Smooth muscle cell (in vitro differentiated cells): ENCODE data around the gene VGLL4. TPM values are rescaled to one million over a fixed set of nuclear protein-coding genes. Genes with fewer than 3 reads are reported as not detected.

Source experiments
- DNase-seq: peaks from one replicate; lab custom pipeline; 2025; ENCODE audit not compliant: unreplicated experiment; lab: John Stamatoyannopoulos, UW
- H2AFZ ChIP-seq: fragments of 200-600 bp; sonication (generic); 2 replicates; pipeline ENCODE4 v1.6.0; 2016; ENCODE audit warnings: antibody characterized with exemption, low read depth, mild to moderate bottlenecking
- H3F3A ChIP-seq: fragments of 200-600 bp; sonication (generic); 2 replicates; pipeline ENCODE4 v1.6.0; 2017; ENCODE audit warnings: antibody characterized with exemption, low read depth
- H3K27ac ChIP-seq: fragments of 200-600 bp; sonication (generic); 2 replicates; pipeline ENCODE4 v1.5.1; 2016; ENCODE audit warnings: low read depth, mild to moderate bottlenecking
- H3K27me3 ChIP-seq: fragments of 200-600 bp; sonication (generic); 2 replicates; pipeline ENCODE4 v1.6.1; 2016; ENCODE audit warnings: low read depth, mild to moderate bottlenecking
- H3K36me3 ChIP-seq: fragments of 200-600 bp; sonication (generic); 2 replicates; pipeline ENCODE4 v1.5.1; 2016; ENCODE audit warnings: low read depth
- H3K4me1 ChIP-seq: fragments of 200-600 bp; sonication (generic); 2 replicates; pipeline ENCODE4 v1.5.1; 2016; ENCODE audit warnings: low read depth
- H3K4me2 ChIP-seq: fragments of 200-600 bp; sonication (generic); 2 replicates; pipeline ENCODE4 v1.6.0; 2016; ENCODE audit warnings: mild to moderate bottlenecking
- H3K4me3 ChIP-seq: fragments of 200-600 bp; sonication (generic); 2 replicates; pipeline ENCODE4 v1.5.1; 2016; ENCODE audit warnings: mild to moderate bottlenecking
- H3K79me2 ChIP-seq: fragments of 200-600 bp; sonication (generic); 2 replicates; pipeline ENCODE4 v1.6.0; 2016; ENCODE audit warnings: low read depth, mild to moderate bottlenecking
- H3K9ac ChIP-seq: fragments of 200-600 bp; sonication (generic); 2 replicates; pipeline ENCODE4 v1.6.0; 2016; ENCODE audit warnings: low read depth
- H3K9me3 ChIP-seq: fragments of 200-600 bp; sonication (generic); replicated peaks from 2 replicates; pipeline ENCODE4 v1.5.1; 2016; ENCODE audit warnings: low read depth
- H4K20me1 ChIP-seq: fragments of 200-600 bp; sonication (generic); 2 replicates; pipeline ENCODE4 v1.6.0; 2016; ENCODE audit warnings: low read depth
- CTCF ChIP-seq: fragments of 200-600 bp; sonication (generic); IDR thresholded peaks from 2 replicates; pipeline ENCODE4 v1.5.1; 2017; ENCODE audit warnings: borderline replicate concordance, mild to moderate bottlenecking, antibody characterized with exemption; ENCODE audit not compliant: insufficient read depth, poor library complexity, severe bottlenecking
- WGBS: methylation state at CpG from one replicate; pipeline ENCODE4 v1.1.7; 2016; ENCODE audit warnings: low lambda C conversion rate; 5-methylcytosine and 5-hydroxymethylcytosine counted together
- polyA plus RNA-seq: library from polyadenylated mRNA; unstranded; fragments of >200 nt; fragmentation: Nextera tagmentation; extraction: Ambion mirVana; gene quantifications from 2 replicates; pipeline ENCODE4 v1.2.1, GENCODE V29; 2016
- total RNA-seq: library from RNA; depleted of rRNA; stranded (reverse); fragments of >200 nt; gene quantifications from 2 replicates; pipeline ENCODE4 v1.2.3, GENCODE V29; 2014

VGLL4 gene
- total and polyA plus RNA-seq, 2 experiments from 2014 or later, result 72.0 to 109 TPM

- Histone ChIP-seq H3K4me1 (peaks cover 5% of the 10 kb centered on the region), H3K27me3 (no peaks in the 10 kb centered on the region), H3K4me3 (no peak overlapping the region), H3F3A (no peaks in the 10 kb centered on the region), H3K36me3 (no peaks in the 10 kb centered on the region), H3K9ac (no peak overlapping the region), H4K20me1 (no peaks in the 10 kb centered on the region), H3K4me2 (no peak overlapping the region), H3K9me3 (no peaks in the 10 kb centered on the region), H2AFZ (no peak overlapping the region), H3K27ac (no peak overlapping the region), H3K79me2 (no peaks in the 10 kb centered on the region)
- DNase-seq, result no peak
- WGBS, result 96% methylated on average over 12 of the region's 12 CpGs
- no peak for TF ChIP-seq CTCF
These were observed 106.6 kb downstream of the VGLL4 start for GRCh38 chr3:11536936-11537612.

- TF ChIP-seq CTCF, result no peak
- peaks cover 5% of the 10 kb centered on the region for H3K4me1 ChIP-seq
- H4K20me1 ChIP-seq, result no peaks in the 10 kb centered on the region
- H3F3A ChIP-seq, result no peaks in the 10 kb centered on the region
- no peak overlapping the region for H3K9ac ChIP-seq
- no peak overlapping the region for H3K4me2 ChIP-seq
- no peaks in the 10 kb centered on the region for H3K9me3 ChIP-seq
- no peak overlapping the region for H3K27ac ChIP-seq
- DNase-seq, result no peak
- H3K4me3 ChIP-seq, result no peak overlapping the region
- no peaks in the 10 kb centered on the region for H3K36me3 ChIP-seq
- 90% methylated on average over 23 of the region's 23 CpGs for WGBS
- H3K79me2 ChIP-seq, result no peaks in the 10 kb centered on the region
- no peaks in the 10 kb centered on the region for H3K27me3 ChIP-seq
- H2AFZ ChIP-seq, result no peak overlapping the region
These were observed 107.4 kb downstream of the VGLL4 start for GRCh38 chr3:11536132-11536935.

GRCh38 chr3:11535243-11535960 lies 108.3 kb downstream of the VGLL4 start:
- no peak overlapping the region for H3K27ac ChIP-seq
- H3K4me2 ChIP-seq, result no peak overlapping the region
- H3K79me2 ChIP-seq, result no peaks in the 10 kb centered on the region
- H3K4me3 ChIP-seq, result no peak overlapping the region
- H3K9ac ChIP-seq, result no peak overlapping the region
- H3K36me3 ChIP-seq, result no peaks in the 10 kb centered on the region
- no peaks in the 10 kb centered on the region for H3K27me3 ChIP-seq
- no peak for TF ChIP-seq CTCF
- no peak for DNase-seq
- H4K20me1 ChIP-seq, result no peaks in the 10 kb centered on the region
- H3K4me1 ChIP-seq, result peaks cover 5% of the 10 kb centered on the region
- 94% methylated on average over 13 of the region's 13 CpGs for WGBS
- no peaks in the 10 kb centered on the region for H3K9me3 ChIP-seq
- no peak overlapping the region for H2AFZ ChIP-seq
- peaks cover 6% of the 10 kb centered on the region for H3F3A ChIP-seq
